ENCODE data around the gene ZNF417. TPM values are rescaled to one million over a fixed set of nuclear protein-coding genes. Genes with fewer than 3 reads are reported as not detected.
"Not testable (repeated sequence)": the region's sequence is repeated elsewhere in the genome, so short reads cannot be mapped to it uniquely, and the experiment has no call there.

Gene ZNF417
- total and polyA plus RNA-seq, 3 donors from 2014 or later, result 13.4 to 20.2 (median 19.8) TPM

DNA sequence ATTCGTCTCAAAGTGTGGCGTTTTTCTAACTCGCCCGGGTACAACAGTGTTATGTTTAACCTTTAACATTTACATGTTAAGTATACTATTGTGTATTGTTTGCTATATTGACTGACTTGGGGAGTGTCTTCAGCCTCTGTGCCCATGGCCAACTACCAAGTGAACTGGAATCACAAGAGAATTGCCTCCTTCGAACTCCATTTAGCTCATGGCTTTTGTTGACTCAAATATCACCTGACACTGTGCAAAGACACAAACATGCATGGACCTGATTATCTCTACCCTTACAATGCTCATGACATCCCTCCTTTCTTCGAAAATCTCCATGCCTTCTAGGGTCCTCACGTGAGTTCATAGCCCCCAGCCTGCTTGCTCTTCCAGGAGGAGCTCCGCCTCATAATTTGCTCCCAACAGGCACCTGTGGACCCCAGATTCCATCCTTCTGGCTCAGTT is 28.3 kb downstream of the ZNF417 start:
- H3K27me3 ChIP-seq, result no peaks in the 10 kb centered on the region
- peak overlapping the region; percentile 70 to 91 for H3K4me3 ChIP-seq
- H3K36me3 ChIP-seq (ENCODE audit: low read depth, missing control alignments), result no peaks in the 10 kb centered on the region
- H3K9me3 ChIP-seq, result no peaks in the 10 kb centered on the region
- TF ChIP-seq POLR2A (IDR thresholded peaks at IDR 0.05), result no peak
- TF ChIP-seq, protein P1, sequence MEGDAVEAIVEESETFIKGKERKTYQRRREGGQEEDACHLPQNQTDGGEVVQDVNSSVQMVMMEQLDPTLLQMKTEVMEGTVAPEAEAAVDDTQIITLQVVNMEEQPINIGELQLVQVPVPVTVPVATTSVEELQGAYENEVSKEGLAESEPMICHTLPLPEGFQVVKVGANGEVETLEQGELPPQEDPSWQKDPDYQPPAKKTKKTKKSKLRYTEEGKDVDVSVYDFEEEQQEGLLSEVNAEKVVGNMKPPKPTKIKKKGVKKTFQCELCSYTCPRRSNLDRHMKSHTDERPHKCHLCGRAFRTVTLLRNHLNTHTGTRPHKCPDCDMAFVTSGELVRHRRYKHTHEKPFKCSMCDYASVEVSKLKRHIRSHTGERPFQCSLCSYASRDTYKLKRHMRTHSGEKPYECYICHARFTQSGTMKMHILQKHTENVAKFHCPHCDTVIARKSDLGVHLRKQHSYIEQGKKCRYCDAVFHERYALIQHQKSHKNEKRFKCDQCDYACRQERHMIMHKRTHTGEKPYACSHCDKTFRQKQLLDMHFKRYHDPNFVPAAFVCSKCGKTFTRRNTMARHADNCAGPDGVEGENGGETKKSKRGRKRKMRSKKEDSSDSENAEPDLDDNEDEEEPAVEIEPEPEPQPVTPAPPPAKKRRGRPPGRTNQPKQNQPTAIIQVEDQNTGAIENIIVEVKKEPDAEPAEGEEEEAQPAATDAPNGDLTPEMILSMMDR (IDR thresholded peaks at IDR 0.05), result no peak
- WGBS, 2 donors, result 6 to 8% methylated on average over 8 of the region's 8 CpGs
- H3K4me1 ChIP-seq, result peaks cover 2% of the 10 kb centered on the region
- DNase-seq, result no peak
- peak overlapping the region; percentile 62 to 77 for H3K27ac ChIP-seq
- intact Hi-C loops (cut with DNase I; ENCODE audit: low total_unique reads), result no loop called here

DNA sequence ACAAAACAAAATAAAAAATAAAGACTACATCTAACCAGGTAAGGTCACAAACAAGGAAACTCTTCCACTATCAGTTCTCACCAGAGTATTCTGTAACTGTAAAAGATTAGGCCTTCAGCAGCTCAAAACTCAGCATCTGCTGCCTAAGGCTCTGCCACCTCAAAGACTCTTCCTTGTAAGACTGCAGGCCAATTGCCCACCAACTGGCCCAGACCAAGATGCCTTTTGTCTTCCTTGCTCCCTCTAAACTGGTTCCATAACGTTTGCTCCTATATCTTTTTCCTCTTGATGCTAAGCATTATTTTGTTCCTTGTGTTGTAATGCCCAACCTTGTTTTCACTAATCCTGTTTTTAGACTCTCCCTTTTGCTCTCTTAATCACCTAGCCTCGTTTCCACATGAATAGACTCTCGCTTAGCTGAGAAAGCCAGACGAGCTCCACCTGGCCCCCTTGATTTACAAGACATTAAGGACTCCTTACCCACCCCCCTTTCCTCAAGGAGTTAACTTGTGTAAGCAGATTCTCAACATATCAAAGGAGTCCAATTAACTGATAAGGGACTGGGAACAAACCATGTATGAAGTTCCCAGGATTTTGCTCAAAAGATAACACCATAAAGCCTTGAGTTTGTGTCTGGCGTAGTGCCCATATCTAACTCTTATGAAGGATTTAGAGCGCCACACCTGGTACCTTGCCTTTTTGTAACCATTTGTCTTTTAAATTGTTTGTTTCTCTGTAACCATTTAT is 29.0 kb downstream of the ZNF417 start:
- peak overlapping the region in 1 of 2 donors; percentile 91 for H3K4me3 ChIP-seq
- H3K36me3 ChIP-seq (ENCODE audit: low read depth, missing control alignments), result no peaks in the 10 kb centered on the region
- no peaks in the 10 kb centered on the region for H3K27me3 ChIP-seq
- TF ChIP-seq, protein P1 (IDR thresholded peaks at IDR 0.05), result no peak
- no peak for TF ChIP-seq POLR2A (IDR thresholded peaks at IDR 0.05)
- WGBS, 2 donors, result 13 to 15% methylated on average over 6 of the region's 6 CpGs
- intact Hi-C loops (cut with DNase I; ENCODE audit: low total_unique reads), result no loop called here
- H3K4me1 ChIP-seq, result peaks cover 2% of the 10 kb centered on the region
- no peak overlapping the region for H3K27ac ChIP-seq
- DNase-seq, result peak; percentile 31
- H3K9me3 ChIP-seq, result no peaks in the 10 kb centered on the region

DNA sequence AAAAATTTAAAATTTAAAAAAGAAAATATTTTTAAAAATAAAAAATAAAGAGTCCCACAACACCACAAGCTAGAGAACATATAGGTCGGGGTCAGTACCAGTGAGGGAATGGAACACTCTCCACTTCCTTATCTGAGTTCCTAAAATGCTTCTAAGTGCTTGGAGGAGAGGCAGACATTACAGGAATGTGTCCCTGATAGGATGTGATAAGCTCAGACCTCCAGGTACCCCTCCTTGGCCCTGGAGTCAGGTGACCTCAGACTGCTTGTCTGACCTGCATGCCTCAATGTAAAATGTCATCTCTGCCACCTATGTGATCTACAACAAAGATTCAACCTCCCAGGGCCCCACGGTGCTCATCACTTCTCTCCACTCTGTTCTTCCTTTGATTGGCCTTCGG is 30.3 kb downstream of the ZNF417 start:
- TF ChIP-seq, protein P1 (IDR thresholded peaks at IDR 0.05), result no peak
- no peak for TF ChIP-seq POLR2A (IDR thresholded peaks at IDR 0.05)
- H3K27me3 ChIP-seq, result no peaks in the 10 kb centered on the region
- intact Hi-C loops (cut with DNase I; ENCODE audit: low total_unique reads), result no loop called here
- H3K9me3 ChIP-seq, result no peaks in the 10 kb centered on the region
- DNase-seq, result no peak
- no peaks in the 10 kb centered on the region for H3K36me3 ChIP-seq (ENCODE audit: low read depth, missing control alignments)
- 75 to 86% methylated on average over 3 of the region's 3 CpGs for WGBS, 2 donors
- H3K4me3 ChIP-seq, result no peak overlapping the region
- H3K27ac ChIP-seq, result no peak overlapping the region
- peaks cover 2% of the 10 kb centered on the region for H3K4me1 ChIP-seq

DNA sequence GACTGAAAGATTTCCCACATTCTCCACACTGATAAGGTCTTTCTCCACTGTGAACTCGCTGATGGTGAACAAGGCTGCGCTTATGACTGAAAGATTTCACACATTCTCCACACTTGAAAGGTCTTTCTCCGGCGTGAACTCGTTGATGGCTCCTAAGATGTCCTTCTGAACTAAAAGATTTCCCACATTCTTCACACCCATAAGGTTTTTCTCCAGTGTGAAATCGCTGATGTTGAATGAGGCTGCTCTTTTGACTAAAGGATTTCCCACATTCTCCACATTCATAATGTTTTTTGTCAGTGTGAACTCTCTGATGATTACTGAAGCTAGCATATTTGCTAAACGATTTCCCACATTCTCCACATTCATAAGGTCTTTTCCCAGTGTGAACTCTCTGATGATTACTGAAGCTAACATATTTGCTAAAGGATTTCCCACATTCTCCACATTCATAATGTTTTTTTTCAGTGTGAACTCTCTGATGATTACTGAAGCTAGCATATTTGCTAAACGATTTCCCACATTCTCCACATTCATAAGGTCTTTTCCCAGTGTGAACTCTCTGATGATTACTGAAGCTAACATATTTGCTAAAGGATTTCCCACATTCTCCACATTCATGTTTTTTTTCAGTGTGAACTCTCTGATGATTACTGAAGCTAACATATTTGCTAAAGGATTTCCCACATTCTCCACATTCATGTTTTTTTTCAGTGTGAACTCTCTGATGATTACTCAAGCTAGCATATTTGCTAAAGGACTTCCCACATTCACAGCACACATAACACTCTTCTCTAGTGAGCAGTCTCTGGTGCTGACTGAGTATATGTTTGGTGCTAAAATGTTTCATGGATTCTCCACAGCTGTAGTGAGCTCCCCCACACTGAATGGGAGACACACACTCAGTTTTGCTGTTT is 42.3 kb downstream of the ZNF417 start:
- H3K9me3 ChIP-seq; H3K4me1 ChIP-seq; H3K27me3 ChIP-seq; H3K36me3 ChIP-seq (ENCODE audit: low read depth, missing control alignments); H3K4me3 ChIP-seq; intact Hi-C loops (cut with DNase I; ENCODE audit: low total_unique reads); DNase-seq; H3K27ac ChIP-seq: not testable (repeated sequence)
- 85 to 94% methylated on average over 8 of the region's 8 CpGs for WGBS, 2 donors

DNA sequence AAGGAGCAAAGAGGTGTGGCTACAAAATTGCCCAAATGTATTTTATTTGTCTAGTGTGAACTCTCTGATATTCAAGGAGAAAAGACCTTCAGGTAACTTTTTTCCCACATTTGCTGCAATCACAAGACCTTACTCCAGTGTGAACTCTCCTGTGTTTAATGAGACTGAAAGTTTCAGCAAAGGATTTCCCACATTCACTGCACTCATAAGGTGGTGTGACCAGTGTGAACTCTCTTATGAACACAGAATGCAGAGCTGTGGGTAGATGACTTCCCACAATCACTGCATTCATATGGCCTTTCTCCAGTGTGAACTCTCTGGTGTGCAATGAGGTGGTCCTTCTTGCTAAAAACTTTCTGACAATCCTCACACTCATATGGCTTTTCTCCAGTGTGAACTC is 43.9 kb downstream of the ZNF417 start:
- Histone ChIP-seq H3K36me3 (ENCODE audit: low read depth, missing control alignments) (no peaks in the 10 kb centered on the region), H3K27me3 (no peaks in the 10 kb centered on the region), H3K9me3 (no peaks in the 10 kb centered on the region), H3K4me1 (no peaks in the 10 kb centered on the region), H3K27ac (no peak overlapping the region), H3K4me3 (no peak overlapping the region)
- intact Hi-C loops (cut with DNase I; ENCODE audit: low total_unique reads), result no loop called here
- TF ChIP-seq POLR2A (IDR thresholded peaks at IDR 0.05), result no peak
- TF ChIP-seq, protein P1 (IDR thresholded peaks at IDR 0.05), result no peak
- DNase-seq, result no peak

Data from testis (tissue), 3 donors.